Measurements from ENCODE around the gene PRDM16. TPM values are rescaled to one million over a fixed set of nuclear protein-coding genes. Genes with fewer than 3 reads are reported as not detected.

PRDM16 gene
- total RNA-seq, 1 experiment from 2014 or later: 6.1 TPM

- Histone ChIP-seq H3K79me2 (ENCODE audit: insufficient read depth, low read length) (no peaks in the 10 kb centered on the region), H4K20me1 (ENCODE audit: insufficient read depth) (no peaks in the 10 kb centered on the region), H3K9me2 (ENCODE audit: insufficient read depth) (no peaks in the 10 kb centered on the region), H3K9ac (ENCODE audit: low read length) (no peak overlapping the region), H3K27ac (ENCODE audit: low read depth, low read length) (no peak overlapping the region), H3K9me3 (ENCODE audit: control insufficient read depth in 1 of 2, insufficient read depth in 1 of 2, low read depth in 1 of 2, low read length in 2 of 2) (no peaks in the 10 kb centered on the region), H3K4me3 (replicated peaks in 1 of 2; ENCODE audit: low read depth in 1 of 2, low read length in 2 of 2) (no peak overlapping the region), H3K27me3 (ENCODE audit: insufficient read depth, low read length) (peaks cover 8% of the 10 kb centered on the region; the same call in 1 of the 2 replicates), H3K36me3 (ENCODE audit: control insufficient read depth in 1 of 2, insufficient read depth in 2 of 2, low read length in 2 of 2) (no peaks in the 10 kb centered on the region), H2AFZ (ENCODE audit: low read depth, low read length, poor library complexity, severe bottlenecking) (no peak overlapping the region), H3K4me1 (ENCODE audit: control insufficient read depth in 1 of 2, insufficient read depth in 2 of 2, low read length in 2 of 2) (no peaks in the 10 kb centered on the region), H3K4me2 (ENCODE audit: low read length) (no peak overlapping the region)
- TF ChIP-seq ZNF274 (IDR thresholded peaks at IDR 0.05; ENCODE audit: low read depth, low read length) (no peak), EGR1 (IDR thresholded peaks at IDR 0.05; ENCODE audit: low read depth) (no peak), MAX (IDR thresholded peaks at IDR 0.05) (no peak), FOSL1 (IDR thresholded peaks at IDR 0.05; ENCODE audit: low read depth) (no peak), JUND (IDR thresholded peaks at IDR 0.05) (no peak), ATF3 (IDR thresholded peaks at IDR 0.05) (no peak), CTCF (IDR thresholded peaks at IDR 0.05 in 2 of 3, conservative IDR thresholded peaks at IDR 0.05 in 1 of 3; ENCODE audit: borderline replicate concordance in 1 of 3, insufficient read depth in 1 of 3, low read depth in 2 of 3, low read length in 2 of 3) (no peak), ZFX (IDR thresholded peaks at IDR 0.05) (no peak), YY1 (IDR thresholded peaks at IDR 0.05; ENCODE audit: extremely low read depth, insufficient replicate concordance, low read depth, low read length) (no peak), CEBPB (IDR thresholded peaks at IDR 0.05; ENCODE audit: low read depth) (no peak), EZH2phosphoT487 (IDR thresholded peaks at IDR 0.05; ENCODE audit: borderline replicate concordance) (no peak), TCF7L2 (IDR thresholded peaks at IDR 0.05; ENCODE audit: borderline replicate concordance, extremely low read depth, insufficient read depth, insufficient read length) (no peak), CBX3 (IDR thresholded peaks at IDR 0.05; ENCODE audit: low read depth) (no peak), ELF1 (IDR thresholded peaks at IDR 0.05; ENCODE audit: borderline replicate concordance, low read depth) (no peak), SRF (IDR thresholded peaks at IDR 0.05; ENCODE audit: low read depth) (no peak), REST (IDR thresholded peaks at IDR 0.05; ENCODE audit: low read depth) (no peak), RAD21 (IDR thresholded peaks at IDR 0.05; ENCODE audit: low read depth) (no peak)
- intact Hi-C loops (cut with micrococcal nuclease): no loop called here
- RAD21 ChIA-PET (ENCODE audit: low non-redundant PET in 1 of 2, low total read pairs in 2 of 2, uncharacterized antibody in 2 of 2, unreplicated experiment in 2 of 2): no interaction called here
- BruUV-seq (replicated peaks): no TSS peak
- no peak for ATAC-seq
- no peak for DNase-seq (ENCODE audit: low read depth, low spot score)
- POLR2A ChIA-PET: no interaction called here
- CTCF ChIA-PET: no interaction called here
Measured at GRCh38 chr1:3030663-3031381, 38.2 kb upstream of the PRDM16 start.
